Small intestine (tissue), 7 donors: Measurements from ENCODE around the gene GNPTG. TPM values are rescaled to one million over a fixed set of nuclear protein-coding genes. Genes with fewer than 3 reads are reported as not detected.
A peak's percentile ranks its signal among the peaks of the same experiment; 100 is the strongest.

Experiments used
- DNase-seq, 2 donors: peaks; one replicate each; pipeline versions ENCODE4 v3.0.0 to v3.0.0-alpha.2; 2013
- FAIRE-seq: peaks from 2 replicates; lab custom pipeline; 2012; peaks lifted over from hg19 to GRCh38; lab: Jason Lieb, UNC
- H3K27ac ChIP-seq, 3 donors: one replicate each; pipeline ENCODE4 v1.5.1; 2013; ENCODE audit warnings: low read length in 2 of 3, mild to moderate bottlenecking in 2 of 3, control low read depth in 1 of 3, inconsistent platforms in 1 of 3, low read depth in 1 of 3, moderate library complexity in 1 of 3
- H3K27me3 ChIP-seq, 3 donors: one replicate each; pipeline ENCODE4 v1.6.1; 2013; ENCODE audit warnings: low read length in 3 of 3, inconsistent platforms in 1 of 3; ENCODE audit not compliant: control insufficient read depth in 3 of 3, insufficient read depth in 3 of 3
- H3K36me3 ChIP-seq, 3 donors: one replicate each; pipeline ENCODE4 v1.6.1; 2013; ENCODE audit warnings: low read length in 3 of 3, inconsistent platforms in 1 of 3, low read depth in 1 of 3, mild to moderate bottlenecking in 1 of 3, moderate library complexity in 1 of 3; ENCODE audit not compliant: control insufficient read depth in 3 of 3, insufficient read depth in 2 of 3
- H3K4me1 ChIP-seq, 3 donors: one replicate each; pipeline ENCODE4 v1.6.1; 2013; ENCODE audit warnings: low read length in 2 of 3, inconsistent platforms in 1 of 3, low read depth in 1 of 3, mild to moderate bottlenecking in 1 of 3, moderate library complexity in 1 of 3; ENCODE audit not compliant: control insufficient read depth in 3 of 3, insufficient read depth in 2 of 3
- H3K4me3 ChIP-seq, 3 donors: one replicate each; pipeline ENCODE4 v1.5.1; 2013; ENCODE audit warnings: low read length in 3 of 3, control low read depth in 1 of 3, inconsistent platforms in 1 of 3, low read depth in 1 of 3, mild to moderate bottlenecking in 1 of 3, moderate library complexity in 1 of 3
- H3K9me3 ChIP-seq, 2 donors: one replicate each; pipeline ENCODE4 v1.6.1; 2013; ENCODE audit warnings: low read depth in 1 of 2, low read length in 1 of 2; ENCODE audit not compliant: control insufficient read depth in 2 of 2, insufficient read depth in 1 of 2
- WGBS, 3 donors: extraction: QIAGEN DNeasy Blood & Tissue Kit; methylation state at CpG; one replicate each; pipeline ENCODE4 v1.1.7; 2013; 5-methylcytosine and 5-hydroxymethylcytosine counted together
- polyA plus RNA-seq, 4 donors: library from polyadenylated mRNA; stranded (reverse) in 3 of 4; unstranded in 1 of 4; fragments of 200-250 nt in 3 of 4; fragments of 120-200 nt in 1 of 4; gene quantifications; one replicate each; pipeline versions ENCODE4 v1.2.1 to v1.2.3, GENCODE V29; 2013
- donor health status: healthy with polysubstance abuse.
- donor health status: control.
- donor health status: control.
- donor health status: Bipolar disorder and iron deficiency.
- donor health status: healthy.

GNPTG gene
- polyA plus RNA-seq, 4 donors: 34.3 to 84.7 (median 43.9) TPM

- H3K4me1 ChIP-seq: no peaks in the 10 kb centered on the region
- FAIRE-seq (no peak), DNase-seq (no peak)
- H3K9me3 ChIP-seq: no peaks in the 10 kb centered on the region
- no peaks in the 10 kb centered on the region for H3K27me3 ChIP-seq
- WGBS, 3 donors: 86 to 95% (median 86%) methylated on average over 13 to 18 of the region's 21 CpGs
- H3K4me3 ChIP-seq: no peak overlapping the region
- H3K27ac ChIP-seq: no peak overlapping the region
- peaks cover 2 to 63% (median 3%) of the 10 kb centered on the region in 3 donors for H3K36me3 ChIP-seq
Observed at GRCh38 chr16:1372292-1372950, 20.7 kb downstream of the GNPTG start.

GRCh38 chr16:1374418-1375297 lies 22.9 kb downstream of the GNPTG start:
- Histone ChIP-seq H3K4me1 (peaks cover 0 to 8% (median 0%) of the 10 kb centered on the region in 3 donors), H3K27me3 (no peaks in the 10 kb centered on the region), H3K36me3 (peaks cover 0 to 64% (median 3%) of the 10 kb centered on the region in 3 donors), H3K9me3 (no peaks in the 10 kb centered on the region), H3K27ac (no peak overlapping the region), H3K4me3 (no peak overlapping the region)
- DNase-seq: no peak
- no peak for FAIRE-seq
- WGBS, 3 donors: 93 to 94% (median 94%) methylated on average over 43 to 46 of the region's 46 CpGs

GRCh38 chr16:1375298-1375640 lies 23.5 kb downstream of the GNPTG start:
- Histone ChIP-seq H3K27me3 (no peaks in the 10 kb centered on the region), H3K4me3 (no peak overlapping the region), H3K27ac (no peak overlapping the region), H3K4me1 (peaks cover 0 to 8% (median 0%) of the 10 kb centered on the region in 3 donors), H3K9me3 (no peaks in the 10 kb centered on the region), H3K36me3 (peaks cover 0 to 60% (median 0%) of the 10 kb centered on the region in 3 donors)
- WGBS, 3 donors: 88 to 91% (median 91%) methylated on average over 22 to 24 of the region's 24 CpGs
- DNase-seq (no peak), FAIRE-seq (no peak)

GRCh38 chr16:1375741-1376410 lies 24.1 kb downstream of the GNPTG start:
- no peak overlapping the region for H3K27ac ChIP-seq
- 92 to 95% (median 93%) methylated on average over 17 to 19 of the region's 19 CpGs for WGBS, 3 donors
- no peak for FAIRE-seq

DNA sequence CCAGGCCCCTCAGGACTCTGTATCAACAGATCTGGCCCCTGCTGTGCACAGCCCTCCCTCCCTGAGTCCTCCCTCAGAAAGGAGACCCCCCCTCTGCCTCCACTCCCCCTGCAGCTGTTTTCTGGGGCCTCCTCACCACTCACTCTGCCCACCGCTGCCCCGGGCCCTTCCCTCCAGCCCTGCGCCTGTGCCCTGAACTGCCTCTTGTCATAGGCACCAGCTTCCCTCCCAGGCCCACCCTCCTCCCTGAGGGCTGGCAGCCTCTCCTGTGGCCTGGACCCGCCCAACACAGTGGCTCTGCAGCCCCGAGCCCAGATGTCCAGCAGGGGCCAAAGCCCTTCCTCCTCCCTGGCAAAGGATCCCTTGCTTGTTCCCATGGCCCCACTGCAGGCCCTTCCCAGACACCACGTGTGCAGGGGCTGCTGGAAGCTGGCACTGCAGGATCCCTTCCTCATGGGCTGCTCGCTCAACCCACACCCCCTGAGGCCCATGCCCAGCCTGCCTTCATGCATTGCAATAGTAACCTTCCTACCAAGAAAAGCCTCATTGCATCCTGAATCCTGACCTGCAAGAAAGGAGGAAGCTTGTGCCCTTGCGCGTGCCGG lies 25.8 kb downstream of the GNPTG start:
- Histone ChIP-seq H3K4me3 (no peak overlapping the region), H3K27ac (no peak overlapping the region), H3K9me3 (no peaks in the 10 kb centered on the region), H3K27me3 (no peaks in the 10 kb centered on the region), H3K36me3 (peaks cover 0 to 64% (median 3%) of the 10 kb centered on the region in 3 donors), H3K4me1 (peaks cover 0 to 8% (median 0%) of the 10 kb centered on the region in 3 donors)
- FAIRE-seq (no peak), DNase-seq (no peak)
- 90 to 97% (median 92%) methylated on average over 9 to 10 of the region's 10 CpGs for WGBS, 3 donors

More at GRCh38 chr16:1375741-1376410, 24.1 kb downstream of the GNPTG start:
- H3K9me3 ChIP-seq: no peaks in the 10 kb centered on the region
- no peak for DNase-seq
- H3K4me1 ChIP-seq: peaks cover 0 to 8% (median 0%) of the 10 kb centered on the region in 3 donors
- peaks cover 0 to 61% (median 0%) of the 10 kb centered on the region in 3 donors for H3K36me3 ChIP-seq
- H3K27me3 ChIP-seq: no peaks in the 10 kb centered on the region
- H3K4me3 ChIP-seq: no peak overlapping the region

GRCh38 chr16:1378087-1378803 lies 26.5 kb downstream of the GNPTG start:
- no peaks in the 10 kb centered on the region for H3K27me3 ChIP-seq
- peaks cover 0 to 8% (median 0%) of the 10 kb centered on the region in 3 donors for H3K4me1 ChIP-seq
- no peak overlapping the region for H3K4me3 ChIP-seq
- H3K36me3 ChIP-seq: peaks cover 2 to 68% (median 3%) of the 10 kb centered on the region in 3 donors
- WGBS, 3 donors: 93 to 95% (median 94%) methylated on average over 25 of the region's 25 CpGs
- FAIRE-seq (no peak), DNase-seq (no peak)
- no peaks in the 10 kb centered on the region for H3K9me3 ChIP-seq
- H3K27ac ChIP-seq: no peak overlapping the region

DNA sequence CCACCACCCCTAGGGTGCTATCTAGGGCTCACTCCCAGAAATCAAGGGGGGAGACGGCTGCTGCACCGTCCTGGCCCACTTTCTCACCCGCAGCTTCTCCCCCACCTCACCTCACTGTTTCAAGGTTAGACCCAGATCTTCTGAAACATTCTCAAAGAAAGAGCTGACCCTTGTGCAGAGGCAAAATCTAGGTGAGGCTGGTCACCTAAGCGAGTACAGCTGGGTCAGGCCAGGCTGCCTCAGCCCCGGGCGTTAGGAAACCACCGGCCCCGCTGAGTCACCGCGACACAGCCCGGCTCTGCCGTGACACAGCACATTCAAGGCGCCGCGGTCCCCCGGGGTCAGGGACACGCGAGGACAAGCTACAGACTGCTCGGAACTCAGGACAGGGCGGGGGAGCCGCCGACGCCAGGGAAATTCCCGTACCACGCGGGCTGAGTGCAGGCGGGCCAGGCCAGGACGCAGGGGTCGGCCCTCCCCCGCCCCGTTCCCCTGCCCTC lies 27.1 kb downstream of the GNPTG start:
- peak; percentile 62 to 77 for DNase-seq
- peaks cover 0 to 8% (median 0%) of the 10 kb centered on the region in 3 donors for H3K4me1 ChIP-seq
- H3K4me3 ChIP-seq: peak overlapping the region; percentile 13 to 45 (median 34)
- H3K27me3 ChIP-seq: no peaks in the 10 kb centered on the region
- no peaks in the 10 kb centered on the region for H3K9me3 ChIP-seq
- H3K36me3 ChIP-seq: peaks cover 3 to 74% (median 4%) of the 10 kb centered on the region in 3 donors
- 7 to 8% (median 7%) methylated on average over 29 to 31 of the region's 31 CpGs for WGBS, 3 donors
- FAIRE-seq: no peak
- H3K27ac ChIP-seq: peak overlapping the region in 1 of 3 donors; percentile 85
